HG03135 (cell line): ENCODE measurements around the gene CD300A.

Experiments used
- ATAC-seq: cut with Tn5 transposase; IDR thresholded peaks from one replicate; pipeline ENCODE4 v1.9.1; 2021; ENCODE audit warnings: mild to moderate bottlenecking, moderate library complexity; ENCODE audit not compliant: unreplicated experiment

CD300A gene

DNA sequence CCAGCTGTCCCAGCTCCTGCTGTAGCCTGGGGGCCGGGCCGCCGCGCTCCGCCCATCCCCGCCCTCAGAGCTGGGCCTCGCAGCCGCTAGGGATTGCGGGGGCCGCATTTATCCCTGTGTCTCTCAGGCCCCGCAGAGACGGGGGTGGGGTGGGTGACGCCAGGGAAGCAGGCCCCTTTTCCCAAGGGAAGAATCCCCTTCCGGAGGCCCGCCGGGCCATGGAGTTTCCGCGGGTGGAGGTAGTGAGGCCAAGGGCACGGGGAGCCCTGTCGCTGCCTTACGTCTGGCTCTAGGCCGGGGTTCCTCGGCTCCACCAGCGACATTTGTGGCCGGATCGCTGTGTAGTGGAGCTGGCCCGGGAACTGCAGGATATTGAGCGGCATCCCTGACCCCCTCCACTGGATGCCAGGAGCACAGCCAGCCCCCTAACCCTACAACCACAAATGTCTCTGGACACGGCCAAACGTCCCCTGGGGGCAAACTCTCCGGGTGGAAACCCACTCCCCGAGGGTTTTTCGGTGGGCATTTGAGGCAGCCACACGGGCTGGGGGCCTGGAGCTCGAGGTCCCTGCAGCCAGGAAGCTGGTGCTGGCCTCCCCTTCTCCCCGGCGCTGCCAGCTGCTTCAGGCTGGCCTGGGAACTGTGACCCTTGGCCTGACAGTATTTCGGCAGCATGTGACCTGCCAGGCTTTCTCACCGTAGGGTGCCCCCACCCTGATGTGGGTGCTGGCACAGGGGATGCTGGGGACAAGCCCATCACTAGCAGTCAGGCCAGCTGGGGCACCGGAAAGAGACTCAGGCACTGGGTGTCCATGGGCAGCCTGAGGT, 12.0 kb upstream of the CD300A start:
- ATAC-seq, result peak; percentile 85

GRCh38 chr17:74455025-74455545, 11.3 kb upstream of the CD300A start:
- ATAC-seq, result no peak

GRCh38 chr17:74455821-74456220, 10.6 kb upstream of the CD300A start:
- no peak for ATAC-seq

DNA sequence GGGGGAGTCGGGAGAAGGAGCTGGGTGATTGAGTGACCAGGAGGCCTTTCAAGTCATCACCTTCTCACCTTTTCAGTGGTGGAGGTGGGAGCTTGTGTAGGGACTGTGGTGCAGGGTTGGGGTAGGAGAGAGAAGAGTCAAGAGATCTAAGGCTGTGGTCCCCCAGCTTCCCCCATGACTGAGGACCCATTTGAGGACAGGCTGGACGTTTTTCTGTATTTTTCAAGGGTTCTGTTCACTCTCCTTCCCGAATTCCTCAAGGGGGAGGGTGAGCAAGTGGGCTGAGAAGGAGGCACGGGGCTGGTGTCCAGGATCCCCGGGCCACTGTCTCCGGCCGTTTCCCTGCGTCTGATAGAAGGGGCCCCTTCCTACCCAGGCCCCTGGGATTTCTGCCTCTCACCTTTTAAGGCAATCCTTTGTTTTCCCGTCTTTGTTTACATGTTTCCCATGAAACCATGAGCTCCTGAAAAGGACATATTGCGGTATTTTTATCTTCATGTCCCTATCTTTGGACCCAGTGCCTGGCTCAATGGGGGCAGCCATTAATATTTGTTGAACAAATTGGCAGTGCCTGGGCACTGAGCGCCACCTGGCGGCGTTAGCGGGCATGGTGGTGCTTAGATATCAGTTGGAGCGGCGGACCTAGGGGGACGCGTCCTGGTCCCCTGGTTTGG, 9.2 kb upstream of the CD300A start:
- no peak for ATAC-seq

GRCh38 chr17:74457820-74458166, 8.6 kb upstream of the CD300A start:
- ATAC-seq, result no peak

- no peak for ATAC-seq
These were observed 7.6 kb upstream of the CD300A start for GRCh38 chr17:74458835-74459234.

DNA sequence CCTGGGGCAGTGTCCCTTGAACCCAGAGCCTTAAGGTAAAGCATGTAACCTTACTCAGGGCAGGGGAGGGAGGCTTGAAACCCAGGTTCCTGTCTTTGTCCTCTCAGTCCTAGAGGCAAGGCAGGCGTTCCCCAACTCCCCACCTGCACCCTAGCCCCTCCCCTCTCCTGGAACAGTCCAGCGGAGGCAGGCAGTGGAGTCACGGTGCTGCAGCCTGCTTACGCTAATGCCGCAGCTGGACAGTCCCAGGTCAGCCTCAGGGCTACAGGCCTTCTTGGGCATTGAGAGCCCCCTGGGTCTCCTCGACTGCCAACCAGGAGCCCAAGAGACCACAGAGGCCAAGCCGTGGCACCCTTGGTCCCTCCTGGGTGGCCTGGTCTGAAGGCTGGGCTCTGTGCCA, 6.8 kb upstream of the CD300A start:
- no peak for ATAC-seq

DNA sequence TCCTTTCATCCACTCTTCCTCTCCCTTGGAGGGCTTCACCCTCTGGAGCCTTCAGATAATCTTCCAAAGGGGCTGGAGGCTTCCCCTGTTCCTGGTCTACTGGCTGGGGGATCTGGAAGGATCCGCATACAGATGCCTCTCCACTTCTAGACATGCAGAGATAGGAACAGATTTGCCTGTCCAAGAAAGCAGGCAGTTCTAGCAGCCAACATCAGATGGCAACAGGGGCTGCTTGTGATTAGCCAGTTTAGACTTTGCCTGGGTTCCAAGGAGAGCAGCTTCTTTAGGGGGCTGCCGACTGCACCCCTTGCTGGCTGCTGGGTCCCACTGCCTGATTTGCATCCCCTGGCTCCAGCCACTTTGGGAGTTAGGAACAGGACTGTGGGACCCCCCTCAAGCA, 6.2 kb upstream of the CD300A start:
- no peak for ATAC-seq

DNA sequence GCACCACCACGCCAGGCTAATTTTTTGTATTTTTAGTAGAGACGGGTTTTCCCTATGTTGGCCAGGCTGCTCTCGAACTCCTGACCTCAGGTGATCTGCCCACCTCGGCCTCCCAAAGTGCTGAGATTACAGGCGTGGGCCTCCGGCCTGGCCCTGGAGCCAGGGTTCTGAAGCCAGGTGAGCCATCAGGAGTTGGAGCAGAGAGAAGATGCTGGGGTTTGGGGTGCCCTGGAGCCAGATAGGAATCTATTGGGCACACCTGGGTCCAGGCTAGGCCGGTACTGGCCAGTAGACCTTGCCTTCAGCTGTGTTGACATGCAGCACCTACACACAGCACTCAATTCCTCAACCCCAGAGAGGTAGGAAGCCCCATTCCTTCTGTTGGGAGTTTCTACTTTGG, 5.4 kb upstream of the CD300A start:
- no peak for ATAC-seq

DNA sequence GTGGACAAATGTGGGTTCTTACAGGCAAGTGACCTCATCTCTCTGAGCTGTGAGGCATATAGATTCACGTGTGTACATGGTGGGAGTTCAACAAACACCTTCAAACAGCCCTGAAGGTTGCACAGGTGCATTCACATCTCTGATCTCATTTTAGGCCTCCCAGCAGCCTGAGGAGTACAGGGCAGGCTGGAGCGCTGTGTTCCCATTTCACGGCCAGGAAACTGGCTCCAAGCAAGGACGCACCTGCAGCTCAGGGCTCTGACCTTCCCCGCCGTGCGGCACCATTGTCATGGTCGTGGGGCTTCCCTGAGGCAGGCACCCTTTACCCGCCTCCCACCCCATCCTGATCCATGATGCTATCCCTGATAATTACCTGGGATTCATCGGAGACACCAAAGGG, 4.8 kb upstream of the CD300A start:
- no peak for ATAC-seq

DNA sequence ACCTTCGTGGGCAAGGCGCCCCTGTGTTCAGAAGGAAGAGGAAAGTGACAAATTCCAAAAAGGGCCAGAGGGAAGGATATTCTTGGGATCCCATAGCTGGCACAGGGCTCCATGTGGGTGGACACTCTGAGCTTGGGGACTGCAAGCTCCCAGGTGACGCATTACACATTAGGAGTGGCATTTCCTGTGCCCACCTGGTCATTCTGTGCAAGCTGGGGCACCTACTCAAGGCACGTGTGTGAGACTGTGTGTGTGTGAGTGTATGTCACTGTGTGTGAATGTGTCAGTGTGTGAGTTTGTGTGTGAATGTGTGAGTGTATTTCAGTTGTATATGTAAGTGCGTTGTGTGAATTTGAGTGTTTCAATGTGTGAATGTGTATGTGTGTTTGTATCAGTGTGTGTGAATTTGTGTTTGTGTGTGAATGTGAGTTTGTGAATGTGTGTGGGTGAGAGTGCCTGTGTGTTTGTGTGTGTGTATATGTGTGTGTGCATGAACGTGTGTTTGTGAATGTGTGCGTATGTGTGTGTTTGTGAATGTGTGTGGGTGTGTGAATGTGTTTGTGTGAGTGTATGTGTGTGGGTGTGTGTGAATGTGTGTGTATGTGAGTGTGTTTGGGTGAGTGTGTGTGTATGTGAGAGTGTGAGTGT, 1.6 kb upstream of the CD300A start:
- ATAC-seq, result no peak

DNA sequence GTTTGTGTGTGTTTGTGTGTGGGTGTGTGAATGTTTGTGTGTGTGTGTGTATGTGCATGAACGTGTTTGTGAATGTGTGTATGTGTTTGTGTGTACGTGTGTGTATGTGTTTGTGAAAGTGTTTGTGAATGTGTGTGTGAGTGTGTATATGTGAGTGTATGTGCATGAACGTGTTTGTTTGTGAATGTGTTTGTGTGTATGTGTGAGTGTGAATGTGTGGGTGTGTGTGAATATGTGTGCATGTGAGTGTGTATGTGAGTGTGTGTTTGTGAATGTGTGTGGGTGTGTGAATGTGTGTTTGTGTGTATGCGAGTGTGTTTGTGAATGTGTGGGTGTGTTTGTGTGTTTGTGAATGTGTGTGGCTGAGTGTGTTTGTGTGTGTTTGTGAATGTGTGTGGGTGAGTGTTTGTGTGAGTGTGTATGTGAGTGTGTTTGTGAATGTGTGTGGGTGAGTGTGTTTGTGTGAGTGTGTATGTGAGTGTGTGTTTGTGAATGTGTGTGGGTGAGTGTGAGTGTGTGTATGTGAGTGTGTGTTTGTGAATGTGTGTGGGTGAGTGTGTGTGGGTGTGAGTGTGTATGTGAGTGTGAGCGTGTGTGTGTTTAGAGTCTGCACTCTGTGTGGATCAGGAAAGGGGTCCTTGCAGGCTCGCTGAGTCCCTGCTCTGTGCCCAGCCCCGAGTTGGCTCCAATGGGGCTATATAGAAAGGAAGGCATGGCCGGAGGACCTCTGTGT, 890 bp upstream of the CD300A start:
- ATAC-seq, result no peak

DNA sequence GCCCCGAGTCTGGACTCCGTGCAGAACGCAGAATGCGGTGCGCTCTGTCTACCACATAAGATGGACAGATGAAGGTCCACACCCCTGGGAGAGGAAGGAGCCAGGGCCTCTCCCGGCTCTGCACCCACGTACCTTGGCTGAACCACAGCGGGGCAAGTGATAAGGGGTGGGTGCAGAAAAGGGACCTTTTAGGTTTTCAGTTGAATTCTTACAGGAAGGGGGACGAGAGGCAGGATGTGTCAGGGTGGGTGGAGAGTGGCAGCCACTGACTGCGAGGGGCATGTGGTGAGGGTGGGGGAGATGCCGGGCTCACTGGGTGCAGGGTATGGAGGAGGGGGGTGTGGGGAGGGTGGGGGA, 372 bp downstream of the CD300A start:
- ATAC-seq, result no peak

- ATAC-seq, result peak; percentile 59
These were observed 952 bp downstream of the CD300A start for GRCh38 chr17:74467221-74467951.

GRCh38 chr17:74471341-74471740, 4.9 kb downstream of the CD300A start:
- no peak for ATAC-seq

GRCh38 chr17:74472890-74473289, 6.5 kb downstream of the CD300A start:
- no peak for ATAC-seq

GRCh38 chr17:74473294-74473693, 6.9 kb downstream of the CD300A start:
- ATAC-seq, result no peak

DNA sequence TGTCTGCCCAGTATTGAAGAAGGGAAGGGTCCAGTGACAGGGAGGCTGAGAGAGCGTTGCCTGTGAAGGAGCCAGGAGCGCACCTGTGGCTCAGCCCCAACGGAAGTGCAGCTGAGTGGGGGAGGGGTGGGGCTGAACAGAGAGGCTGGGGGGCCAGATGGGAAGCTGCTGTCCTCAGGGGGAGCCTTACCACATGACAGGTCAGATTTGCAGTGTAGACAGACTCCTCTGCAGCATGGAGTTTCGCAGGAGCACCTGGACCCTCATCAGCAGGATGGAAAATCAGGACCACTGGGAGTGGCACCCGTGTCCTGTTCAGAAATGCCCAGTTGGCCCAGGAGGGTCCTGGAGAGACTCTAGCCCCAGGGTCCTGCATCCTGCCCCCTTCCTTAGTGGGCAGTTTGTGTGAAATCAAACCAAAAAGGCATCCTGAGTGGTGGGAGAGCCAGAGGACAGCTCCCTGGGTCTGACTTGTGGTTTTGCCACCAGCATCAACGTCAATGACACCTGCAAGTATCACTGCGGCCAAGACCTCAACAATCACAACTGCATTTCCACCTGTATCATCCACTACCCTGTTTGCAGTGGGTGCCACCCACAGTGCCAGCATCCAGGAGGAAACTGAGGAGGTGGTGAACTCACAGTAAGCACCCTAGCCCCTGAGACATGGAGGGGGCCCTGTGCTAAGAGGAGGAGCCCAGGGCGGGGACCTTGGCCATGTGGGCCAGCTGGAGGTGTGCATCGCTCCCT, 7.8 kb downstream of the CD300A start:
- no peak for ATAC-seq

DNA sequence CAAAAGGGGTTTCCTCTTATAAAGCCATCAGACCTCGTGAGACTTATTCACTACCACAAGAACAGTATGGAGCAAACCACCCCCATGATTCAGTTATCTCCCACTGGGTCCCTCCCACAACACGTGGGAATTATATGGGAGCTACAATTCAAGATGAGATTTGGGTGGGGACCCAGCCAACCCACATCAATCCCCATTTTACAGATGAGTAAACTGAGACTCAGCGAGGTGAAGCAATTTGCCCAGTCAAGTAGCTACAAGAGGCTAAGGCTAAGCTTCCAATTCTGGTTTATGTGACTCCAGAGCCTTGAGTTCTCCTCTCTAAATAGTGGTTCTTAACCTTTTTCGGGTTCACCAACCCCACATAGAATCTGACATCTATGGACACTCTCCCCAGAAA, 8.8 kb downstream of the CD300A start:
- no peak for ATAC-seq

DNA sequence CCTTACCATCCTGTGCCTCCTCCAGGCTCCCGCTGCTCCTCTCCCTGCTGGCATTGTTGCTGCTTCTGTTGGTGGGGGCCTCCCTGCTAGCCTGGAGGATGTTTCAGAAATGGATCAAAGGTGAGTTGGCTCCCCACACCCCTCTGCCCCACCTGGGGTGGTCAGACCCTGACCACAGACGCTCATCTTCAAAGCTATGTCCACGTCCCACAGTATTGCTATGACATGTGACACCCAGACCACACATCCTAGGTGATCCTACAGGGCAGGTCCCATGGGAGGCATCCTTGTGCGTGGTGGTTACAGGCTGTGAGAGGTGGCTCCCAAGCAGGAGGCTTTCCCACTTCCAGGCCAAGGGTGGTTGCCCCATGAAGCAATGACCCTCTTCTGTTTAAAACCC, 11.0 kb downstream of the CD300A start:
- ATAC-seq, result no peak
